ENCODE measurements around the gene GNAI1. TPM values are rescaled to one million over a fixed set of nuclear protein-coding genes. Genes with fewer than 3 reads are reported as not detected.

Gene GNAI1
- total RNA-seq, 1 donor from 2014 or later: 8.7 TPM

DNA sequence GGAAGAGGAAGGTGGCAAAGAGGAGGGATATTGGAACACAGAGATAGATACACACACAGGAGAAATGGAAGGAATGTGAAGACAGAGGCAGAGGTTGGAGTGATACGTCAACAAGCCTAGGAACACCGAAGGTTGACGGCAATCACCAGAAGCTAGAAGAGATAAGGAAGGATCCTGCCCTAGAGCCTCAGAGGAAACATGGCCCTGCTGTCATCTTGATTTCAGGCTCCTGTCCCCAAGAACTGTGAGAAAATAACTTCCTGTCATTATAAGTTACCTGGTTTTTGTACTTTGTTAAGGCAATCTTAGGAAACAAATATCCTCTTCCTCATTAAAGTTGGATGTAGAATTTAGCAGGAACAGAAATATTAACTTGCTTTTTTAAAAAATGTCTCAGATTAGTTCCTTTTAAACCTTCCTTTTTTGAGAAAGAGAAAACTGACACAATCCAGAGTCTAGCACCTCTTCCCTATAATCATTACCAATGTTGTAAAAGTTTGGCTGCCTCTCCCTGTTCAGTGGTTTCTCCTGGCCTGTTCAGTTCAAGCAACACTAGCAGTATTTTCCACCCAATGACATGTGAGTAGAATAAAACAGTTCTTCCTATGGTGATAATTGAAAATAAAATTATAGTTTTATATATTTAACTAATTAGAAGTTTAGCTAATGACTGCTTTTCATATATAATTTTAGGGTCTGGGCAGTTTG lies 28.8 kb upstream of the GNAI1 start:
- Histone ChIP-seq H3K27me3 (no peaks in the 10 kb centered on the region), H3K4me3 (no peak overlapping the region), H3K4me1 (no peaks in the 10 kb centered on the region), H3K9me3 (no peaks in the 10 kb centered on the region), H3K27ac (no peak overlapping the region), H3K36me3 (no peaks in the 10 kb centered on the region)
- TF ChIP-seq, protein P1, sequence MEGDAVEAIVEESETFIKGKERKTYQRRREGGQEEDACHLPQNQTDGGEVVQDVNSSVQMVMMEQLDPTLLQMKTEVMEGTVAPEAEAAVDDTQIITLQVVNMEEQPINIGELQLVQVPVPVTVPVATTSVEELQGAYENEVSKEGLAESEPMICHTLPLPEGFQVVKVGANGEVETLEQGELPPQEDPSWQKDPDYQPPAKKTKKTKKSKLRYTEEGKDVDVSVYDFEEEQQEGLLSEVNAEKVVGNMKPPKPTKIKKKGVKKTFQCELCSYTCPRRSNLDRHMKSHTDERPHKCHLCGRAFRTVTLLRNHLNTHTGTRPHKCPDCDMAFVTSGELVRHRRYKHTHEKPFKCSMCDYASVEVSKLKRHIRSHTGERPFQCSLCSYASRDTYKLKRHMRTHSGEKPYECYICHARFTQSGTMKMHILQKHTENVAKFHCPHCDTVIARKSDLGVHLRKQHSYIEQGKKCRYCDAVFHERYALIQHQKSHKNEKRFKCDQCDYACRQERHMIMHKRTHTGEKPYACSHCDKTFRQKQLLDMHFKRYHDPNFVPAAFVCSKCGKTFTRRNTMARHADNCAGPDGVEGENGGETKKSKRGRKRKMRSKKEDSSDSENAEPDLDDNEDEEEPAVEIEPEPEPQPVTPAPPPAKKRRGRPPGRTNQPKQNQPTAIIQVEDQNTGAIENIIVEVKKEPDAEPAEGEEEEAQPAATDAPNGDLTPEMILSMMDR (IDR thresholded peaks at IDR 0.05): no peak
- intact Hi-C loops (cut with DNase I): no loop called here
- no peak for DNase-seq (ENCODE audit: low spot score in 2 of 2)

DNA sequence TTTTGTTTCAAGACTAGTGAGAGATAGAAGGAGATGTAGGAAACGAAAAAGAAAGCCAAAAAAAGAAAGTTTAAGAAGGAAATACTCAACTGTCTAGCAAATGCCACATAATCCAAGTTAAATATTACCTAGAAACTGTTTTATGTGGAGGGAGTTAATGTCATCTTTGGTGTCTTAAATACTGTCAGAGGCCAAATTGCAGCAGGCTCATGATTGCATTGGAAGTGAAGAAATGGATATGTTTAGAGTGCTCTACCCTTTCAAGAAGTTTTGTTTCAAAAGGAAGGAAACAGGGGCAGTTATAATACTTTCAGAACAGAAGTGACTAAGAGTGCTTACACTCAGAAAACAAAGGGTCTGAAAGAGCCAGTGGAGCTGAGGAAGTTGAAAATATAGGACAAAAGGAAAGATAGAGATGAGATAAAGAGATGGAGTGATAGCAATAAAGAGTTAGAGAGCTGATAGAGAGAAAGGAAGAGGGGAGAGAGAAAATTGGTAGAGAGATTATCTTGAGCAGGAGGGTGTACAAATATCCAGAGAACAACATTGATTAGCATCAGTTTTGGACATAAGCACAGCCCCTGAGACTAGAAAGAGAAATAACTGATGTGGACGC lies 28.0 kb upstream of the GNAI1 start:
- no peaks in the 10 kb centered on the region for H3K9me3 ChIP-seq
- no peaks in the 10 kb centered on the region for H3K36me3 ChIP-seq
- intact Hi-C loops (cut with DNase I): no loop called here
- H3K4me3 ChIP-seq: no peak overlapping the region
- no peak overlapping the region for H3K27ac ChIP-seq
- DNase-seq (ENCODE audit: low spot score in 2 of 2): no peak
- no peaks in the 10 kb centered on the region for H3K4me1 ChIP-seq
- TF ChIP-seq, protein P1 (IDR thresholded peaks at IDR 0.05): no peak
- no peaks in the 10 kb centered on the region for H3K27me3 ChIP-seq

DNA sequence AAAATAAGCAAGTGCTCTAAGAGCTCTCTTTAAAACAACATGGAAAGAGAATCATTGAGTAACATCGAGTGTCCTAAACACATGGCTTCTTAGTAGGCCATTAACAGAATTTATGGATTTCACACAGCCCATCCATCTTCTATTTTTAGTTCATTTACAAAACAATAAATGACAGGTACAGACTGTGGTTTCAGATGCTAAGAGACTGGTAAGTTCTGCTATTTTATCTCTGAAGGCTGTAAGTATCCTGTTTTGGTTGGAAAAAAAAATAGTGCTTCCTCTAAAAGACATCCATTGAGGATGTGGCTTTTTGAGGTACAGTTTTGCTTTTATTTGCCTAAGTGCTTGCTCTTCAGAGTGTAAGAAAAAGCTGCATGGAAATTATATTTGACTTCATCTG lies 27.4 kb upstream of the GNAI1 start:
- Histone ChIP-seq H3K4me3 (no peak overlapping the region), H3K9me3 (no peaks in the 10 kb centered on the region)
- TF ChIP-seq, protein P1 (IDR thresholded peaks at IDR 0.05): no peak

DNA sequence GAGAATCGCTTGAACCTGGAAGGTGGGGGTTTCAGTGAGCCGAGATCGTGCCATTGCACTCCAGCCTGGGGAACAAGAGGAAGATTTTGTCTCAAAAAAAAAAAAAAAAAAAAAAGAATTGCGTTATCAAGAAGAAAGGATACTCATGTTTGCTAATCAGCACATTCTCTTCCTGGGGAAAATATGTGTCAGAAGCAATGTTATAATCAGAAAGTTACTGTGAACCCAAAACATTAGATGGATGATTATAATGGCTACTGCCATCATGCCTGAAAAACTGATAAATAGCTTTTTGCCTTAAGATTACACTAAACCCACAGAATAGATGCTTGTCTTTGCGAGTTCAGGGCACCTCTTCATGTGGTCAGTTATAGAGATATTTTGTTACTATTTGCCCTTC lies 24.3 kb upstream of the GNAI1 start:
- TF ChIP-seq, protein P1 (IDR thresholded peaks at IDR 0.05): no peak
- intact Hi-C loops (cut with DNase I): no loop called here
- Histone ChIP-seq H3K4me1 (no peaks in the 10 kb centered on the region), H3K27ac (no peak overlapping the region), H3K36me3 (no peaks in the 10 kb centered on the region), H3K9me3 (no peaks in the 10 kb centered on the region), H3K27me3 (no peaks in the 10 kb centered on the region), H3K4me3 (no peak overlapping the region)
- DNase-seq (ENCODE audit: low spot score in 2 of 2): no peak

More for the DNA sequence above, 27.4 kb upstream of the GNAI1 start:
- Histone ChIP-seq H3K27me3 (no peaks in the 10 kb centered on the region), H3K27ac (no peak overlapping the region), H3K4me1 (no peaks in the 10 kb centered on the region), H3K36me3 (no peaks in the 10 kb centered on the region)
- DNase-seq (ENCODE audit: low spot score in 2 of 2): no peak
- intact Hi-C loops (cut with DNase I): no loop called here

DNA sequence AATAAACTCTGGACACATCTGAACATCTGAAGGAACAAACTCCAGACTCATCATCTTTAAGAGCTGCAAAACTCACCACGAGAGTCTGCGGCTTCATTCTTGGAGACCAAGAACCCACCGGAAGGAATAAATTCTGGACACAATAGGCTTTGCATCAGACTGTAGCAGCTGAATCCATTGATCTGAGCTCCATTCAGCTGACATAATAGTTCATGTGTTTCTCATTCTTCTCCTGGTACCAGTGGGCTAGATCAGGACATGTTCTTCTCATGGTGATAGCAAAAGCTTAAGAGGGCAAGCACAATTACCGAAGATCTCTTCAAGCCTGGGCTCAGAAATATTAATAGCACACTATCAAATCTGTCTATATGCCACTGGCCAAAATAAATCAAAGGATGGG lies 20.5 kb upstream of the GNAI1 start:
- Histone ChIP-seq H3K27me3 (no peaks in the 10 kb centered on the region), H3K27ac (no peak overlapping the region), H3K36me3 (no peaks in the 10 kb centered on the region), H3K9me3 (no peaks in the 10 kb centered on the region), H3K4me1 (no peaks in the 10 kb centered on the region), H3K4me3 (no peak overlapping the region)
- intact Hi-C loops (cut with DNase I): no loop called here
- DNase-seq (ENCODE audit: low spot score in 2 of 2): no peak
- TF ChIP-seq, protein P1 (IDR thresholded peaks at IDR 0.05): no peak

Measured in ascending aorta (tissue), 2 donors.